B cell (primary cell): ENCODE results near the gene ZNF816. TPM values are rescaled to one million over a fixed set of nuclear protein-coding genes. Genes with fewer than 3 reads are reported as not detected.

Experiments used
- ATAC-seq: fragments of 200-7000 bp; cut with Tn5 transposase; one replicate; pipeline ENCODE4 v1.10.0; 2021; ENCODE audit warnings: low read depth, mild to moderate bottlenecking, moderate number of reproducible peaks, moderate library complexity
- CTCF ChIA-PET: fragments of 350-600 bp; sonication (Branson Sonifier 250); formaldehyde crosslinking; loops from one replicate; lab custom pipeline; 2021; ENCODE audit warnings: antibody characterized with exemption, inconsistent platforms; lab: Charles Lee
- POLR2A ChIA-PET: fragments of 350-600 bp; sonication (Branson Sonifier 250); formaldehyde crosslinking; loops from one replicate; lab custom pipeline; 2021; ENCODE audit warnings: antibody characterized with exemption; lab: Charles Lee
- DNase-seq: peaks from one replicate; pipeline ENCODE4 v3.0.0; 2013
- H2AFZ ChIP-seq: 2 replicates; pipeline ENCODE4 v1.6.1; 2012; ENCODE audit warnings: mild to moderate bottlenecking, low read depth, low read length; ENCODE audit not compliant: insufficient read depth, poor library complexity, severe bottlenecking
- H3K27ac ChIP-seq, 2 donors: 1 replicate in 1 of 2; 2 replicates in 1 of 2; pipeline ENCODE4 v1.5.1; 2012 to 2013; ENCODE audit warnings: low read length in 2 of 2, mild to moderate bottlenecking in 2 of 2, moderate library complexity in 1 of 2
- H3K27me3 ChIP-seq, 4 experiments: fragments of 200-600 bp in 1 of 4; sonication (generic) in 1 of 4; replicated peaks in 1 of 4; 1 replicate in 2 of 4; 2 replicates in 2 of 4; pipeline versions ENCODE4 v1.6.1 to v1.7.0; 2013 to 2016; ENCODE audit warnings: low read length in 3 of 4, mild to moderate bottlenecking in 2 of 4, mixed read lengths in 1 of 4, moderate library complexity in 1 of 4; ENCODE audit not compliant: insufficient read depth in 4 of 4, control insufficient read depth in 3 of 4; ENCODE audit errors: control extremely low read depth in 1 of 4
- H3K36me3 ChIP-seq, 2 experiments: replicated peaks in 1 of 2; 1 replicate in 1 of 2; 2 replicates in 1 of 2; pipeline versions ENCODE4 v1.6.1 to v1.7.1; 2013; ENCODE audit warnings: low read length in 1 of 2; ENCODE audit not compliant: insufficient read depth in 2 of 2, control insufficient read depth in 1 of 2; ENCODE audit errors: control extremely low read depth in 1 of 2, extremely low read depth in 1 of 2
- H3K4me1 ChIP-seq, 2 donors: fragments of 200-600 bp in 1 of 2; sonication (generic) in 1 of 2; 1 replicate in 1 of 2; 2 replicates in 1 of 2; pipeline versions ENCODE4 v1.5.1 to v1.6.1; 2013 to 2017; ENCODE audit warnings: low read length in 2 of 2; ENCODE audit not compliant: control insufficient read depth in 2 of 2, insufficient read depth in 2 of 2
- H3K4me2 ChIP-seq: replicated peaks from 2 replicates; pipeline ENCODE3; 2012; ENCODE audit warnings: mild to moderate bottlenecking, low read depth, low read length; ENCODE audit not compliant: poor library complexity, severe bottlenecking
- H3K4me3 ChIP-seq, 5 experiments: fragments of 200-600 bp in 1 of 5; sonication (generic) in 1 of 5; 1 replicate in 3 of 5; 2 replicates in 2 of 5; pipeline versions ENCODE4 v1.5.1 to v1.7.0; 2011 to 2016; ENCODE audit warnings: low read length in 4 of 5, mild to moderate bottlenecking in 4 of 5, low read depth in 2 of 5, control low read depth in 1 of 5, moderate library complexity in 1 of 5; ENCODE audit not compliant: insufficient read depth in 1 of 5; ENCODE audit errors: control extremely low read depth in 1 of 5, extremely low read depth in 1 of 5
- H3K79me2 ChIP-seq: fragments of 200-600 bp; sonication (generic); one replicate; pipeline ENCODE4 v1.6.0; 2016; ENCODE audit warnings: low read length; ENCODE audit not compliant: control insufficient read depth, insufficient read depth
- H3K9ac ChIP-seq: fragments of 200-600 bp; sonication (generic); 2 replicates; pipeline ENCODE4 v1.6.1; 2017; ENCODE audit warnings: mild to moderate bottlenecking, low read length, moderate library complexity
- H3K9me3 ChIP-seq, 3 donors: one replicate each; pipeline versions ENCODE4 v1.6.1 to v1.7.1; 2013; ENCODE audit warnings: low read length in 2 of 3; ENCODE audit not compliant: control insufficient read depth in 2 of 3, insufficient read depth in 1 of 3; ENCODE audit errors: control extremely low read depth in 1 of 3
- H4K20me1 ChIP-seq: 2 replicates; pipeline ENCODE4 v1.6.0; 2012; ENCODE audit warnings: mild to moderate bottlenecking, low read length; ENCODE audit not compliant: insufficient read depth, control insufficient read depth, poor library complexity, severe bottlenecking
- H3K27ac Mint-ChIP-seq: one replicate; pipeline ENCODE4 v1.8.0; 2021; ENCODE audit warnings: mixed read lengths
- H3K27me3 Mint-ChIP-seq: one replicate; pipeline ENCODE4 v1.8.0; 2021; ENCODE audit warnings: mixed read lengths
- H3K4me1 Mint-ChIP-seq: one replicate; pipeline ENCODE4 v1.8.0; 2021; ENCODE audit warnings: mixed read lengths
- H3K4me3 Mint-ChIP-seq: one replicate; pipeline ENCODE4 v1.8.0; 2021; ENCODE audit warnings: mixed read lengths
- H3K9me3 Mint-ChIP-seq: one replicate; pipeline ENCODE4 v1.8.0; 2022; ENCODE audit warnings: mixed read lengths; ENCODE audit not compliant: insufficient read depth
- EZH2 ChIP-seq: IDR thresholded peaks from 2 replicates; pipeline ENCODE4 v1.6.1; 2012; ENCODE audit warnings: borderline replicate concordance, low read depth, mild to moderate bottlenecking, moderate library complexity, low read length; ENCODE audit not compliant: insufficient read depth, poor library complexity, severe bottlenecking
- whole genome bisulfite sequencing: methylation state at CpG from one replicate; pipeline ENCODE4 v1.1.5; 2013; ENCODE audit warnings: missing lambda C conversion rate; ENCODE audit not compliant: insufficient coverage; 5-methylcytosine and 5-hydroxymethylcytosine counted together
- intact Hi-C: fragments of 100-400 bp; cut with micrococcal nuclease; formaldehyde crosslinking; loops from one replicate; pipeline ENCODE4 v1.10.0; 2022
- polyA minus RNA-seq: library from RNA; depleted of rRNA, polyadenylated mRNA; stranded (reverse); fragments of >200 nt; gene quantifications from 2 replicates; pipeline ENCODE4 v1.2.3, GENCODE V29; 2012
- polyA plus RNA-seq: library from polyadenylated mRNA; depleted of rRNA; stranded (reverse); fragments of >200 nt; gene quantifications from 2 replicates; pipeline ENCODE4 v1.2.3, GENCODE V29; 2012
- total RNA-seq, 2 donors: library from RNA; stranded (reverse); fragments of 120-200 nt in 1 of 2; gene quantifications; 1 replicate in 1 of 2; 2 replicates in 1 of 2; pipeline versions ENCODE4 v1.2.3 to v1.2.4, GENCODE V29; 2013 to 2022
- TF ChIP-seq, protein P1 (sequence below): fragments of 200-600 bp; IDR thresholded peaks from one replicate; pipeline ENCODE4 v1.8.0; 2022; ENCODE audit warnings: antibody characterized with exemption, mild to moderate bottlenecking

ZNF816 gene
- total RNA-seq (22.3 and 25.0 TPM in 2 replicates), polyA plus RNA-seq (3.5 and 4.5 TPM in 2 replicates), polyA minus RNA-seq (6.9 and 9.3 TPM in 2 replicates)
- 30.9 TPM for total RNA-seq (2013)

GRCh38 chr19:52962394-52963246, at the start of gene ZNF816:
Gene ZNF816, minus strand, starts transcription at chr19:52962881. Its CDS starts 6,792 bp downstream, at chr19:52956089.
- ChIA-PET POLR2A (no interaction called here), CTCF (interaction anchor here (0.9 kb wide), 2 partner anchors 20 to 725 kb away, joined by 3 read pairs; no protein-coding TSS in a partner anchor)
- Histone ChIP-seq H3K4me1 (peaks cover 14 to 19% of the 10 kb centered on the region in 2 donors), H3K4me2 (peak within 1 kb of the TSS; percentile 89), H4K20me1 (peaks cover 10% of the 10 kb centered on the region), H3K79me2 (peaks cover 57% of the 10 kb centered on the region), H3K9me3 (peaks cover 5 to 42% (median 40%) of the 10 kb centered on the region in 3 donors), H3K27ac (peak within 1 kb of the TSS; percentile 50 to 69), H3K9ac (peak within 1 kb of the TSS; percentile 78), H3K27me3 (no peaks in the 10 kb centered on the region), H3K4me3 (peak within 1 kb of the TSS; percentile 72 to 92 (median 80)), H3K36me3 (peaks cover 9 to 28% of the 10 kb centered on the region in 2 experiments), H2AFZ (peak within 1 kb of the TSS; percentile 94)
- intact Hi-C loops: loop anchor here (1.0 to 5.0 kb wide), 9 partner anchors 20 to 361 kb away; partner anchors contain the start of genes ZNF160, ZNF320, ZNF600 and ZNF83
- Mint-ChIP-seq H3K27ac (peak within 1 kb of the TSS; percentile 92), H3K9me3 (peaks cover 4% of the 10 kb centered on the region), H3K27me3 (no peaks in the 10 kb centered on the region), H3K4me3 (peak within 1 kb of the TSS; percentile 92), H3K4me1 (peaks cover 32% of the 10 kb centered on the region)
- DNase-seq (peak; percentile 96), ATAC-seq (peak; percentile 100)
- TF ChIP-seq, protein P1, sequence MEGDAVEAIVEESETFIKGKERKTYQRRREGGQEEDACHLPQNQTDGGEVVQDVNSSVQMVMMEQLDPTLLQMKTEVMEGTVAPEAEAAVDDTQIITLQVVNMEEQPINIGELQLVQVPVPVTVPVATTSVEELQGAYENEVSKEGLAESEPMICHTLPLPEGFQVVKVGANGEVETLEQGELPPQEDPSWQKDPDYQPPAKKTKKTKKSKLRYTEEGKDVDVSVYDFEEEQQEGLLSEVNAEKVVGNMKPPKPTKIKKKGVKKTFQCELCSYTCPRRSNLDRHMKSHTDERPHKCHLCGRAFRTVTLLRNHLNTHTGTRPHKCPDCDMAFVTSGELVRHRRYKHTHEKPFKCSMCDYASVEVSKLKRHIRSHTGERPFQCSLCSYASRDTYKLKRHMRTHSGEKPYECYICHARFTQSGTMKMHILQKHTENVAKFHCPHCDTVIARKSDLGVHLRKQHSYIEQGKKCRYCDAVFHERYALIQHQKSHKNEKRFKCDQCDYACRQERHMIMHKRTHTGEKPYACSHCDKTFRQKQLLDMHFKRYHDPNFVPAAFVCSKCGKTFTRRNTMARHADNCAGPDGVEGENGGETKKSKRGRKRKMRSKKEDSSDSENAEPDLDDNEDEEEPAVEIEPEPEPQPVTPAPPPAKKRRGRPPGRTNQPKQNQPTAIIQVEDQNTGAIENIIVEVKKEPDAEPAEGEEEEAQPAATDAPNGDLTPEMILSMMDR: no peak
- TF ChIP-seq EZH2: no peak
- under 1% methylated on average over 55 of the region's 55 CpGs for WGBS
